ENCODE measurements around the gene CYP2B6. TPM values are rescaled to one million over a fixed set of nuclear protein-coding genes. Genes with fewer than 3 reads are reported as not detected.
"Not testable (repeated sequence)": the region's sequence is repeated elsewhere in the genome, so short reads cannot be mapped to it uniquely, and the experiment has no call there.

CYP2B6 gene
- total RNA-seq, 1 donor from 2014 or later: 0.27 TPM

DNA sequence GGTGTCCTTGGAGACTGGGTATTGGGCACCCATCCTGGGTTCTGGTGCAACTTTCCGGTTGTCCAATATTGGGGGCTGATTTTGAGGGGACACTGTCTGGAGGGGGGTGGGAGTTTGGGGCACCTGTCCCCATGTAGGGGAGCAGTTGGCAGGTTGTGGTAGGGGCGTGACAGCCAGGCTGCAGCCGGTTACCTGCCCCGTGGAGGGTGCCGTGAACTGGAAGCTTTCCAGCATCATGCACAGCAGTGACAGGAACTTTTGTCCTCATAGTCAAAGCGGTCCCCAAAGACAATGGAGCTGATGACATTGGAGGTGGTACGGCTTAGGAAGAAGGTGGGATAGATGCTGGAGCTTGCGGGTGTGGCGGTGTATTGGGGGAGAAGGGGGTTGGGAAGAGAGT lies 34.3 kb downstream of the CYP2B6 start:
- no peak for ATAC-seq (ENCODE audit: poor library complexity)
- no peak for DNase-seq
- intact Hi-C loops (cut with DNase I): no loop called here

- DNase-seq (no peak), ATAC-seq (ENCODE audit: poor library complexity) (no peak)
- intact Hi-C loops (cut with DNase I): no loop called here
These were observed 34.8 kb downstream of the CYP2B6 start for GRCh38 chr19:41025871-41026270.

GRCh38 chr19:41027273-41027967 lies 36.3 kb downstream of the CYP2B6 start:
- DNase-seq (no peak), ATAC-seq (ENCODE audit: poor library complexity) (no peak)
- intact Hi-C loops (cut with DNase I): no loop called here

DNA sequence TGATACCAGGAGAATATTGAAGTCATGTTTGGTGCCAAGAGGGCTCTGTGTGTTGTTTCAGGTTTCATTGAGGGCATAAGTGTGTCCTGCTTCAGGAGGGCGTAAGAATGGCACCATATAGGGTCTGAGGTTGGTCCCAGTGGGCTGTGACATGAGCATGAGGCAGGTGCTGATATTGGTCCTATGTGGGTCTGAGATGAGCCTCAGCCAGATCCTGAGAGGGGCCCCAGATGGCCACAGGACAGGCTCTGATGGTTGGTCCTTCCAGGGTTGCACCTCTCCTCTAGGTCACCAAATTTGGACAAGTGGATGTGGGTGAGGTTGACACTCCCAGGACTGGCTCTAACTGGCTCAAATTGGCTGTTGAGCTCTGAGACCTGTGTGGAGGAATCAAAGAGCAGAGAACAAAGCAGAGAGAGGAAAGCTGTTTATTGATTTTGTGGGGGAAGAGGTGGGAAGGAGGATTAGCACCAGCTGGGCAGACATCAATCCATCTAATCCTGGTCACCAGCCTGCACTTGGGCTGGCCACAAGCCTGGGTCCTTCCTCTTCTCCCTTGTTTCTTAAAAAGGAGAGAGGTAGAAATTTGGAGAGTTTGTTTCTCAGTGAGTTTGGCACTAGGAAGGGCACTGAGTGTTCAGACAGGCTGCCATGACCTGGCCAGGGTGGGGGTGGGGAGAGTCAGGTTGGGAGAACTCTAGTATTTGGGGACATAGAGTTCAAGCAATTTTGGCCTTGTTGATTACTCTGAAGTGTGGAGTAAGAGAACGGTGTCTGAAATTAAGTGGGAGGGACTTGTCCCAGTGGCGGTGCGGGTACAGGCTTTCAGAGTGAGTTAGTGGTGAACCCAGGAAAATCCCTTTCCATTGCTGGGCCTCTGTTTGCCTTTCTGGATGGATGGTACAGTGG lies 38.7 kb downstream of the CYP2B6 start:
- intact Hi-C loops (cut with DNase I): no loop called here
- no peak for DNase-seq
- no peak for ATAC-seq (ENCODE audit: poor library complexity)

- ATAC-seq (ENCODE audit: poor library complexity) (no peak), DNase-seq (no peak)
- intact Hi-C loops (cut with DNase I): no loop called here
These were observed 39.6 kb downstream of the CYP2B6 start for GRCh38 chr19:41030651-41031050.

- DNase-seq: no peak
- intact Hi-C loops (cut with DNase I): no loop called here
- ATAC-seq (ENCODE audit: poor library complexity): no peak
These were observed 40.8 kb downstream of the CYP2B6 start for GRCh38 chr19:41031916-41032315.

DNA sequence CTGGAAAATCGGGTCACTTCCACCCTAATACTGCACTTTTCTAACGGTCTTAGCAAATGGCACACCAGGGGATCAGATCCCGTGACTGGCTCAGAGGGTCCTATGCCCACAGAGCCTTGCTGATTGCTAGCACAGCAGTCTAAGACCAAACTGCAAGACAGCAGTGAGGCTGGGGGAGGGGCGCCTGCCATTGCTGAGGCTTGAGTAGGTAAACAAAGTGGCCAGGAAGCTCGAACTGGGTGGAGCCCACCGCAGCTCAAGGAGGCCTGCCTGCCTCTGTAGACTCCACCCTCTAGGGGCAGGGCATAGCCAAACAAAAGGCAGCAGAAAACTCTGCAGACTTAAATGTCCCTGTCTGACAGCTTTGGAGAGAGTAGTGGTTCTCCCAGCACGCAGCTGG lies 42.2 kb downstream of the CYP2B6 start:
- intact Hi-C loops (cut with DNase I); DNase-seq; ATAC-seq (ENCODE audit: poor library complexity): not testable (repeated sequence)

GRCh38 chr19:41039806-41040205 lies 48.7 kb downstream of the CYP2B6 start:
- intact Hi-C loops (cut with DNase I): no loop called here
- DNase-seq (no peak), ATAC-seq (ENCODE audit: poor library complexity) (no peak)

GRCh38 chr19:41045095-41045494 lies 54.0 kb downstream of the CYP2B6 start:
- intact Hi-C loops (cut with DNase I); ATAC-seq (ENCODE audit: poor library complexity); DNase-seq: not testable (repeated sequence)

DNA sequence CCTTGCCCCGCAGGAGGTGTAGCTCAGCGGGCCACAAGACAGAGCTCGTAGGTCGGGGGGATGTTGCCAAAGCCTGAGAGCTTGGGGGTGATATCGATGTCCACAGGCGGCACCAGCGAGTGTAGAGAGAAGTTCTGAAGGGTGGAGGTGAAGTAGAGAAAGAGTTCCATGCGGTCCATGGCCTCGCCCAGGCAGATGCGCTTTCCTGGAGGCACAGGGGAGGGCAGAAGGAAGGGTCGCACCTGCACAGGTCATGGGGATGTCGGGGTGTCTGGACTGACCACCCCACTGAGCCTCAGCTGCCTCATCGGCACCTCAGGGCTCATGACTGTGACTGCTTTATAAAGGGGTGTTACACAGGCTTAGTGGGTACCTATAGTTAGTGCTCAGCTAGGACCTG lies 59.3 kb downstream of the CYP2B6 start:
- no peak for DNase-seq
- ATAC-seq (ENCODE audit: poor library complexity): no peak
- intact Hi-C loops (cut with DNase I): no loop called here

DNA sequence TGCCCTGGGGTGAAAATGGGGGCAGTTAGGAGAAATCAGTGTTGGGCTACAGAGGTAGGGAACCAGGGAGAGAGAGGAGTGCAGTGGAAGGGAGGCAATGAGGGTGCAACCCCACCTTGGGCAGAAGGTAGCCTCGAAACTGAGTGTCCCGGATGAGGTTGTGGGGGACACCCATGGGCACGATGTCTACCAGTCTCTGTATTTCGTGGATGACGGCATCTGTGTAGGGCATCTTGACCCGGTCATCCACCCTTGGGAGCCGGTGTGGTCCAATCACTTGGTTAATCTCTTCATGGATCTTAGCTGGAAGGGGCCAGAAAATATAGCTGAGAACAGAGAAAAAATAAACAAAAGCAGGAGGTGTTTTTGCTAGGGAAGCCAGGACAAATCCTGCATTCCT lies 61.1 kb downstream of the CYP2B6 start:
- ATAC-seq (ENCODE audit: poor library complexity); intact Hi-C loops (cut with DNase I); DNase-seq: not testable (repeated sequence)

DNA sequence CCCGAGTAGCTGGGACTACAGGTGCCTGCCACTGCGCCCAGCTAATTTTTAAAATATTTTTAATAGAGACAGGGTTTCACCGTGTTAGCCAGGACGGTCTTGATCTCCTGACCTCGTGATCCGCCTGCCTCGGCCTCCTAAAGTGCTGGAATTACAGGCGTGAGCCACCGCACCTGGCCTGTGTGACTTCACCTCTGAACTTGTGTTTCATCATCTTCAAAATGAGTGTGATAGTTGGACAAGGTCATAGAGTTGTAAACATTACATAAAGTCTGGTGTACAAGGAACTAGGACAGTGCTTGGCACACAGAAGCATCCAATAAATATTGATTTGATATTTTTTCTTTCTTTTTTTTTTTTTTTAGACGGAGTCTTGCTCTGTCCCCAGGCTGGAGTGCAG lies 62.2 kb downstream of the CYP2B6 start:
- intact Hi-C loops (cut with DNase I); ATAC-seq (ENCODE audit: poor library complexity); DNase-seq: not testable (repeated sequence)

DNA sequence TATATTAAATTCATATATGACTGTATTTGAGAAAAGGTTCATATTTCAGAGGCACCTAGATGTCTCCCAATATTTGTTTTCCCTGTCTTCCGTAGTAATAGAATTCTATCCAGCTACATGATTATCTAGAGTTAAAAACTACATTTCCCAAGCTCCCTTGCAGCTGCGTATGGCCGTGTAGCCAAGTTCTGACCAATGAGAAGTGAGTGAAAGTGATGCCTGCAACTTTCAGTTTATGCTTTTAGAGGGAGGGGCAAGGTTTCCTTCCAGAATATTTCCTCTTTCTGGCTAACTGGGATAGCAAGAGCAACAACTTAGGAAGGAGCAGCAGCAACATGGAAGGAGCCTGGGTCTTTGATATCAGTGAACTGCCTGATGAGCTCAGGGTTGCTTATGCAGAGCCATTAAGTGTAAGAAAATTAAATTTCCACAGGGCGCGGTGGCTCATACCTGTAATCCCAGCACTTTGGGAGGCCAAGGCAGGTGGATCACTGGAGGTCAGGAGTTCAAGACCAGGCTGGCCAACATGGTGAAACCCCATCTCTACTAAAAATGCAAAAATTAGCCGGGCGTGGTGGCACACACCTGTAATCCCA lies 74.0 kb downstream of the CYP2B6 start:
- ATAC-seq (ENCODE audit: poor library complexity) (no peak), DNase-seq (no peak)
- intact Hi-C loops (cut with DNase I): no loop called here

Other genes with a start within 250 kb of the CYP2B6 start
- gene ACTMAP, start 240.8 kb upstream of the CYP2B6 start, total RNA-seq: 5.2 TPM
- 27.7 TPM for gene SNRPA, start 240.1 kb upstream of the CYP2B6 start, total RNA-seq
- not detected for gene MIA, start 215.8 kb upstream of the CYP2B6 start, total RNA-seq
- 12.6 TPM for gene RAB4B, start 213.0 kb upstream of the CYP2B6 start, total RNA-seq
- gene EGLN2, start 192.1 kb upstream of the CYP2B6 start, total RNA-seq: 65.4 TPM
- gene CYP2A6, start 140.8 kb upstream of the CYP2B6 start, total RNA-seq: 0.27 TPM
- not detected for gene CYP2A7, start 109.1 kb upstream of the CYP2B6 start, total RNA-seq
- gene CYP2A13, start 97.2 kb downstream of the CYP2B6 start, total RNA-seq: not detected
- gene CYP2F1, start 123.2 kb downstream of the CYP2B6 start, total RNA-seq: not detected
- 0.56 TPM for gene CYP2S1, start 201.9 kb downstream of the CYP2B6 start, total RNA-seq
- gene AXL, start 227.9 kb downstream of the CYP2B6 start, total RNA-seq: 18.0 TPM

Measured in Right ventricle myocardium superior (tissue), 1 donor.